Transverse colon (tissue), 3 donors: Measurements from ENCODE around the gene DNAJC1.

Experiments
- CTCF ChIP-seq, 5 experiments: fragments of 200-600 bp in 3 of 5; fragments of 450-650 bp in 2 of 5; sonication (generic) in 3 of 5; IDR thresholded peaks; 1 replicate in 2 of 5; 2 replicates in 3 of 5; pipeline ENCODE4 v1.5.1; 2016 to 2017; ENCODE audit warnings: antibody characterized with exemption in 5 of 5, inconsistent platforms in 3 of 5, mild to moderate bottlenecking in 2 of 5, moderate library complexity in 1 of 5
- EP300 ChIP-seq: sonication (generic); formaldehyde crosslinking; IDR thresholded peaks from one replicate; pipeline ENCODE4 v1.6.1; 2017; ENCODE audit warnings: antibody characterized with exemption, low read depth
- POLR2A ChIP-seq: fragments of 450-650 bp; IDR thresholded peaks from one replicate; pipeline ENCODE4 v1.6.1; 2016; ENCODE audit warnings: antibody characterized with exemption, mild to moderate bottlenecking, moderate library complexity

DNA sequence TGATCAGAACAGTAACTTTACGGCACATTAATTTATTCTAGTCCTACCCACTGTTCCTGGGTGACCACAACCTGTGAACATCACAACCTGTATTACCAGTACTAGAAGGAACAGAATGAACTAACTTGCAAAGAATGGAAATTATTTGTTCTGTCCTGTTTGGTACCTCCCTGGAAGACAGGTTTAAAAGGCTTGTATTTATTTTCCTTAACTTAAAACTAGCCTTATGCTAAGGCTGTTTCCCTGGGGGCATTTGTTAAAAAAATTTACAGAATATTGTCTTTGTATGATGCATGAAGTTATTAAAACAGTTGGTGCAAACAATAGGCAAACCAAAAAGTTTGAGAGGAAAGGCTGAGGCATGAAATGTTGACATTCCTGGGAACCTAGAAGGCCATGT, 132.7 kb downstream of the DNAJC1 start:
- no peak for TF ChIP-seq CTCF (IDR thresholded peaks at IDR 0.05)
- no peak for TF ChIP-seq EP300
- TF ChIP-seq POLR2A, result no peak
